ENCODE results near the gene NUP107.

NUP107 gene

GRCh38 chr12:68750506-68750905, 63.7 kb downstream of the NUP107 start:
- TF ChIP-seq ZNF70 (CRISPR knock-in tag; IDR thresholded peaks at IDR 0.05): no peak
- TF ChIP-seq RARB (CRISPR knock-in tag; IDR thresholded peaks at IDR 0.05): no peak
- no peak for TF ChIP-seq PATZ1 (CRISPR knock-in tag; IDR thresholded peaks at IDR 0.05; ENCODE audit: borderline replicate concordance)
- no peak for TF ChIP-seq ARNTL (CRISPR knock-in tag; IDR thresholded peaks at IDR 0.05; ENCODE audit: borderline replicate concordance, low read depth)
- no peak for TF ChIP-seq GLIS3 (CRISPR knock-in tag; IDR thresholded peaks at IDR 0.05)
- no peak for TF ChIP-seq ZNF8 (CRISPR knock-in tag; IDR thresholded peaks at IDR 0.05)
- TF ChIP-seq SNAI2 (CRISPR knock-in tag; IDR thresholded peaks at IDR 0.05): no peak
- no peak for TF ChIP-seq POU6F1 (CRISPR knock-in tag; IDR thresholded peaks at IDR 0.05; ENCODE audit: borderline replicate concordance, low read depth)
- no peak for TF ChIP-seq CSDC2 (CRISPR knock-in tag; IDR thresholded peaks at IDR 0.05)
- no peak for TF ChIP-seq ZC3H10 (CRISPR knock-in tag; IDR thresholded peaks at IDR 0.05)
- no peak for TF ChIP-seq ESRRG (CRISPR knock-in tag; IDR thresholded peaks at IDR 0.05)
- no peak for TF ChIP-seq TSHZ2 (CRISPR knock-in tag; IDR thresholded peaks at IDR 0.05)
- TF ChIP-seq ZFP3 (CRISPR knock-in tag; IDR thresholded peaks at IDR 0.05): no peak
- TF ChIP-seq CSRNP3 (CRISPR knock-in tag; IDR thresholded peaks at IDR 0.05): no peak
- TF ChIP-seq OSR1 (CRISPR knock-in tag; IDR thresholded peaks at IDR 0.05): no peak
- no peak for TF ChIP-seq TOX (CRISPR knock-in tag; IDR thresholded peaks at IDR 0.05; ENCODE audit: borderline replicate concordance)
- TF ChIP-seq ISL1 (CRISPR knock-in tag; IDR thresholded peaks at IDR 0.05): no peak
- TF ChIP-seq TCF4 (CRISPR knock-in tag; IDR thresholded peaks at IDR 0.05; ENCODE audit: borderline replicate concordance): no peak
- TF ChIP-seq ZFP30 (CRISPR knock-in tag; IDR thresholded peaks at IDR 0.05): no peak
- no peak for ATAC-seq

GRCh38 chr12:68755536-68756243, 68.9 kb downstream of the NUP107 start:
- no peak for ATAC-seq
- TF ChIP-seq RARB (CRISPR knock-in tag; IDR thresholded peaks at IDR 0.05) (no peak), PPARA (CRISPR knock-in tag; IDR thresholded peaks at IDR 0.05; ENCODE audit: borderline replicate concordance) (no peak), ZFP30 (CRISPR knock-in tag; IDR thresholded peaks at IDR 0.05) (no peak), GLIS3 (CRISPR knock-in tag; IDR thresholded peaks at IDR 0.05) (no peak), PATZ1 (CRISPR knock-in tag; IDR thresholded peaks at IDR 0.05; ENCODE audit: borderline replicate concordance) (no peak), TOX (CRISPR knock-in tag; IDR thresholded peaks at IDR 0.05; ENCODE audit: borderline replicate concordance) (no peak), ZNF565 (CRISPR knock-in tag; conservative IDR thresholded peaks at IDR 0.05; ENCODE audit: low read depth) (no peak), ZFP3 (CRISPR knock-in tag; IDR thresholded peaks at IDR 0.05) (no peak), ZNF8 (CRISPR knock-in tag; IDR thresholded peaks at IDR 0.05) (no peak), BACH2 (CRISPR knock-in tag; IDR thresholded peaks at IDR 0.05; ENCODE audit: borderline replicate concordance) (no peak), TCF4 (CRISPR knock-in tag; IDR thresholded peaks at IDR 0.05; ENCODE audit: borderline replicate concordance) (no peak), POU6F1 (CRISPR knock-in tag; IDR thresholded peaks at IDR 0.05; ENCODE audit: borderline replicate concordance, low read depth) (no peak), ISL1 (CRISPR knock-in tag; IDR thresholded peaks at IDR 0.05) (no peak), ESRRG (CRISPR knock-in tag; IDR thresholded peaks at IDR 0.05) (no peak), ARNTL (CRISPR knock-in tag; IDR thresholded peaks at IDR 0.05; ENCODE audit: borderline replicate concordance, low read depth) (no peak), CSRNP3 (CRISPR knock-in tag; IDR thresholded peaks at IDR 0.05) (no peak), SNAI2 (CRISPR knock-in tag; IDR thresholded peaks at IDR 0.05) (no peak), CREB5 (CRISPR knock-in tag; IDR thresholded peaks at IDR 0.05; ENCODE audit: low read depth) (no peak), ZC3H10 (CRISPR knock-in tag; IDR thresholded peaks at IDR 0.05) (no peak)
